ENCODE measurements around the gene ARHGEF38.

DNA sequence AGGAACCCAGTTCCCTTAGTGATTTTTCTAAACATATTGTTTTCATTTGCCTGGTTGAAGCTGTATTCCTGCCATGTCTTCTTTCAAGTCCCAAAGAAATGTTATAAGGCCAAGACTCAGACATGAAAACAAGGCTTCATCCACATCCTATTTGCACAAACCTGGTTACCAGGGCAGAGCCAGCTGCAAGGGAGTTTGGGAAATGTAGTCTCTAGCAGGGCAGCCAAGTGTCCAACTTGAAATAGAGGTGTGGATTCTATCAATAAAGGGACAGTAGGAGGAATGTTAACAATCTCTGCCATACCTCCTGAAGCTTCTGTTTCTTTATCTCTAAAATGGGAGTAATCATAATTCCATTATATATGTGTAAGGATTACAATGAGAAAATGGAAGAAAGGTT is 99.5 kb downstream of the ARHGEF38 start:
- TF ChIP-seq, protein P1, sequence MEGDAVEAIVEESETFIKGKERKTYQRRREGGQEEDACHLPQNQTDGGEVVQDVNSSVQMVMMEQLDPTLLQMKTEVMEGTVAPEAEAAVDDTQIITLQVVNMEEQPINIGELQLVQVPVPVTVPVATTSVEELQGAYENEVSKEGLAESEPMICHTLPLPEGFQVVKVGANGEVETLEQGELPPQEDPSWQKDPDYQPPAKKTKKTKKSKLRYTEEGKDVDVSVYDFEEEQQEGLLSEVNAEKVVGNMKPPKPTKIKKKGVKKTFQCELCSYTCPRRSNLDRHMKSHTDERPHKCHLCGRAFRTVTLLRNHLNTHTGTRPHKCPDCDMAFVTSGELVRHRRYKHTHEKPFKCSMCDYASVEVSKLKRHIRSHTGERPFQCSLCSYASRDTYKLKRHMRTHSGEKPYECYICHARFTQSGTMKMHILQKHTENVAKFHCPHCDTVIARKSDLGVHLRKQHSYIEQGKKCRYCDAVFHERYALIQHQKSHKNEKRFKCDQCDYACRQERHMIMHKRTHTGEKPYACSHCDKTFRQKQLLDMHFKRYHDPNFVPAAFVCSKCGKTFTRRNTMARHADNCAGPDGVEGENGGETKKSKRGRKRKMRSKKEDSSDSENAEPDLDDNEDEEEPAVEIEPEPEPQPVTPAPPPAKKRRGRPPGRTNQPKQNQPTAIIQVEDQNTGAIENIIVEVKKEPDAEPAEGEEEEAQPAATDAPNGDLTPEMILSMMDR (IDR thresholded peaks at IDR 0.05): no peak
- no peak for TF ChIP-seq POLR2A (IDR thresholded peaks at IDR 0.05)

Measured in uterus (tissue), 2 donors.